Psoas muscle (tissue), 8 donors: ENCODE results near the gene XBP1. TPM values are rescaled to one million over a fixed set of nuclear protein-coding genes. Genes with fewer than 3 reads are reported as not detected.
A peak's percentile ranks its signal among the peaks of the same experiment; 100 is the strongest.

Experiments
- ATAC-seq, 4 donors: fragments of 200-7000 bp; cut with Tn5 transposase; one replicate each; pipeline ENCODE4 v1.9.1; 2020; ENCODE audit warnings: moderate library complexity in 3 of 4, mild to moderate bottlenecking in 2 of 4
- DNase-seq, 2 donors: peaks; one replicate each; pipeline ENCODE4 v3.0.0-alpha.2; 2020
- H3K27ac ChIP-seq: fragments of 200-600 bp; one replicate; pipeline ENCODE4 v1.8.0; 2022
- H3K27me3 ChIP-seq, 3 donors: fragments of 200-600 bp in 1 of 3; one replicate each; pipeline versions ENCODE4 v1.6.1 to v1.8.0; 2013 to 2022; ENCODE audit warnings: low read length in 2 of 3, mild to moderate bottlenecking in 2 of 3, moderate library complexity in 1 of 3; ENCODE audit not compliant: insufficient read depth in 3 of 3
- H3K36me3 ChIP-seq, 2 donors: fragments of 200-600 bp in 1 of 2; one replicate each; pipeline versions ENCODE4 v1.6.1 to v1.8.0; 2013 to 2022; ENCODE audit warnings: low read depth in 1 of 2, mild to moderate bottlenecking in 1 of 2, moderate library complexity in 1 of 2; ENCODE audit not compliant: insufficient read depth in 1 of 2
- H3K4me1 ChIP-seq: fragments of 200-600 bp; one replicate; pipeline ENCODE4 v1.8.0; 2022
- H3K4me3 ChIP-seq: fragments of 200-600 bp; one replicate; pipeline ENCODE4 v1.8.0; 2022; ENCODE audit warnings: mild to moderate bottlenecking
- H3K9me3 ChIP-seq: fragments of 200-600 bp; one replicate; pipeline ENCODE4 v1.8.0; 2022
- CTCF ChIP-seq: fragments of 200-600 bp; IDR thresholded peaks from one replicate; pipeline ENCODE4 v1.8.0; 2022; ENCODE audit warnings: antibody characterized with exemption
- WGBS, 3 donors: extraction: QIAGEN DNeasy Blood & Tissue Kit; methylation state at CpG; one replicate each; pipeline versions ENCODE4 v1.1.6 to v1.1.7; 2013; 5-methylcytosine and 5-hydroxymethylcytosine counted together
- intact Hi-C, 2 donors: fragments of 100-400 bp; cut with DNase I; formaldehyde crosslinking; loops; one replicate each; pipeline versions ENCODE4 v1.11.0 to v1.14.2; 2022
- polyA plus RNA-seq, 3 donors: library from polyadenylated mRNA; stranded (reverse); fragments of 200-250 nt; gene quantifications; one replicate each; pipeline ENCODE4 v1.2.3, GENCODE V29; 2013
- total RNA-seq, 4 donors: library from RNA; stranded (reverse); fragmentation: NEBNext Ultra II Directional in 2 of 4; extraction: Animal tissue kit (Norgen Biotek cat#: 25700) in 2 of 4; gene quantifications; one replicate each; pipeline versions ENCODE4 v1.2.1 to v1.2.4, GENCODE V29; 2021 to 2023
- donor health status: healthy with polysubstance abuse.
- donor health status: DM: no; HTN: no; CAD: no; lungs with moderate emphysema.
- donor health status: Bipolar disorder and iron deficiency.
- donor health status: healthy.
- donor health status: DM: yes; HTN: yes; CAD: no.
- donor health status: DM: no; HTN: no; CAD: no.
- donor health status: DM: no; HTN: no; CAD: no.
- donor health status: DM: yes; HTN: yes; CAD: no.

XBP1 gene
- total and polyA plus RNA-seq, 7 donors, result 38.9 to 173 (median 110) TPM

GRCh38 chr22:28774378-28774777 is 26.0 kb downstream of the XBP1 start:
- TF ChIP-seq CTCF, result no peak
- H3K4me1 ChIP-seq, result peaks cover 22% of the 10 kb centered on the region
- H3K27me3 ChIP-seq, result no peaks in the 10 kb centered on the region
- H3K27ac ChIP-seq, result no peak overlapping the region
- DNase-seq, result no peak
- intact Hi-C loops, result no loop called here
- H3K9me3 ChIP-seq, result no peaks in the 10 kb centered on the region
- no peak for ATAC-seq
- H3K36me3 ChIP-seq, result peaks cover 0 to 37% of the 10 kb centered on the region in 2 donors
- peak overlapping the region; percentile 74 for H3K4me3 ChIP-seq
- WGBS, 3 donors, result 86 to 95% (median 92%) methylated on average over 1 of the region's 1 CpG

GRCh38 chr22:28773461-28773867 is 26.9 kb downstream of the XBP1 start:
- no peak for DNase-seq

GRCh38 chr22:28772633-28773460 is 27.5 kb downstream of the XBP1 start, which contains the start of gene CCDC117:
CCDC117 (plus strand) TSS chr22:28772695; CDS start chr22:28772850, 155 bp downstream.
- ATAC-seq (peak; percentile 96), DNase-seq (peak; percentile 96 to 97)
- Histone ChIP-seq H3K4me3 (peak within 1 kb of the TSS; percentile 74), H3K36me3 (peaks cover 0 to 34% of the 10 kb centered on the region in 2 donors), H3K9me3 (no peaks in the 10 kb centered on the region), H3K27me3 (no peaks in the 10 kb centered on the region), H3K27ac (peak within 1 kb of the TSS; percentile 96), H3K4me1 (peaks cover 16% of the 10 kb centered on the region)
- TF ChIP-seq CTCF, result peak; percentile 59
- 0% methylated on average over 37 to 92 of the region's 92 CpGs for WGBS, 3 donors
- intact Hi-C loops, result loop anchor here in 1 of 2 donors (2.0 kb wide), 1 partner anchor 28 kb away; the partner anchor contains the start of gene XBP1

More at GRCh38 chr22:28773461-28773867, 26.9 kb downstream of the XBP1 start:
- TF ChIP-seq CTCF, result no peak
- H3K9me3 ChIP-seq, result no peaks in the 10 kb centered on the region
- peaks cover 16% of the 10 kb centered on the region for H3K4me1 ChIP-seq
- intact Hi-C loops, result loop anchor here in 1 of 2 donors (2.0 kb wide), 1 partner anchor 27 kb away; the partner anchor contains the start of gene XBP1
- WGBS, 3 donors, result 3 to 5% (median 4%) methylated on average over 10 of the region's 10 CpGs
- peak in 1 of 4 donors; percentile 2 for ATAC-seq
- no peaks in the 10 kb centered on the region for H3K27me3 ChIP-seq
- H3K27ac ChIP-seq, result peak overlapping the region; percentile 96
- H3K4me3 ChIP-seq, result peak overlapping the region; percentile 74
- H3K36me3 ChIP-seq, result peaks cover 0 to 37% of the 10 kb centered on the region in 2 donors

- intact Hi-C loops, result no loop called here
- DNase-seq (no peak), ATAC-seq (no peak)
- no peaks in the 10 kb centered on the region for H3K9me3 ChIP-seq
- WGBS, 3 donors, result 67 to 73% (median 71%) methylated on average over 5 of the region's 5 CpGs
- H3K27me3 ChIP-seq, result no peaks in the 10 kb centered on the region
- no peak for TF ChIP-seq CTCF
- no peak overlapping the region for H3K4me3 ChIP-seq
- peaks cover 16% of the 10 kb centered on the region for H3K4me1 ChIP-seq
- no peak overlapping the region for H3K27ac ChIP-seq
- peaks cover 0 to 21% of the 10 kb centered on the region in 2 donors for H3K36me3 ChIP-seq
These were observed 29.1 kb downstream of the XBP1 start for GRCh38 chr22:28771195-28771791.
